ENCODE data around the gene CFAP46.

GRCh38 chr10:132774902-132775863, 167.2 kb downstream of the CFAP46 start:
- TF ChIP-seq POLR2A (IDR thresholded peaks at IDR 0.05; ENCODE audit: low read depth) (no peak), POLR2AphosphoS5 (IDR thresholded peaks at IDR 0.05) (no peak)
